G401 (cell line): Measurements from ENCODE around the gene SMAD6. TPM values are rescaled to one million over a fixed set of nuclear protein-coding genes. Genes with fewer than 3 reads are reported as not detected.

Source experiments
- DNase-seq: peaks from one replicate; pipeline ENCODE4 v3.0.0-alpha.2; 2015; ENCODE audit warnings: low spot score
- in situ Hi-C: cut with HindIII; loops from 2 replicates; pipeline ENCODE4 v1.10.0; 2016; ENCODE audit warnings: low sequenced_read_pairs, mixed read lengths
- total RNA-seq: library from RNA; depleted of rRNA; stranded (reverse); fragments of >200 nt; shearing (Covaris generic); gene quantifications from 2 replicates; pipeline ENCODE4 v1.2.3, GENCODE V29; 2014

The SMAD6 gene
- total RNA-seq, 1 experiment from 2014 or later: 84.0 TPM

DNA sequence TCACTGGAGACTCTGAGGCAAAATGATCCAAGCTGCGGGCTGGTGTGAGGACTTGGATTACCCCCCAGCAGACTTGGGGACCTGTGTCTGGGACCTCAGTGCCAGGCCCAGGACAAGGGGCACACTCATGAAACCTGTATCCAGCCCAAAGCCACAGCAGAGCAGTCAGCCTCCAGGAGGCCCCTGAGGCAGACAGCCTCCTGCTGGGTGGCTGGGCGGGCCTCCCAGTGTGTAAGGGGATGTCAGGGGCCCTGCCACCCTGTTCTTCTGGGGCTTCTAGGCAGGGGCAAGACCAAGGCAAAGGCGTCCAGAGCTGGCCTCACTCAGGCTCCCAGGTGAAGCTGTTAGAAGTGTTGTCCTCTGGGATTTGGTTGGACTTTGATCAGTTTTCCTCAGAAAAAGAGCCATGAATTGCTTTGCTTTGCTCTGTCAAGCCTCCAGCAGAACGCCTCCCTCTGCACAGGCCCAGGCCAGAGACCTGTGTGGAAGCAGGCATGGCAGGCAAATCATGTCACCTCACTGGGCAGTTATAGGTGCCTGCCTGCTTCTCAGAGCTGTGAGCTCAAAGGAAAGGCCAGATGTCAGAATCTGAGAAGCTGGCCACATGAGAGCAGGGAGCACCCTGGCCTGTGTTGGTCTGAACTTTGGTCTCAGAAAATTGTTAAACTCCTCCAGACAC is 77.4 kb downstream of the SMAD6 start:
- DNase-seq: no peak
- in situ Hi-C loops: no loop called here

DNA sequence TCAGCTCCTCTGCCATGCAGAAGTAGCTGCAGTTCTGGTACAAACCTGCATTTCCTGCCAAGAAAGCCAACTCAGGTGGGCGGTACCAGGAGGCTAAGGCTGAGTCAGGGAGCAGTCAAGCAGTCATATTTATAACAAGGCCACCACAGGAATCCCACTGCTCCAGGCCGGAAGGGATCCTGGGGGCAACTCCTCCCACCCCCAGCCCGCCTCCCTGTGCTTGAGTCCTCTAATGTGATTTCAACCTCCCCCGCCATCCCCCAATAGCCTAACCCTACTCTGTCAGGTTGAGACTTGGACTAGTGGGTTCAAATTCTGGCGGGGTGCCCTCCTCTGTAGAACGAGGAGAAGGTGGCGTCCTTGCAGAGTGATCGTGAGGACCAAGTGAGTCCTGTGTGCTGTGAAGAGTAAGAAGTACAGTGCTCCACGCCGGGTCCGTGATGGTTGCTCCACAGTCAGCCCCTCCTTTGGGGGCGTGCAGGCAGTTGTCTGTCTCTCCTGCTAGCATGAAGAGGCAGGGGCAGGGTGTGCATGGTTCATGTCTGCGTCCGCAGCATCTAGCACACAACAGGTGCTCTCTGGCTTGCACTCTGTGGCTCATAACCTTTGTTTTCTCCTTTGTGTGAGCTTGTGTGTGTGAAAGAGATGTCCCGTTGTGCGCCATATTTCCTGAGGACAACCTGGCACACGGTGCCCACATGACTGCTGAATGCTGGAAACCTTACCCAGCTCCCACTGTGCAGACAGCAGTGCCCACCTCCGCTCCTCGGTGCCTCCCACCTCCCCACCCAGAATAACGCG is 78.3 kb downstream of the SMAD6 start:
- DNase-seq: peak; percentile 48
- in situ Hi-C loops: no loop called here

- DNase-seq: no peak
- in situ Hi-C loops: no loop called here
Measured at GRCh38 chr15:66780973-66781718, 79.1 kb downstream of the SMAD6 start.

DNA sequence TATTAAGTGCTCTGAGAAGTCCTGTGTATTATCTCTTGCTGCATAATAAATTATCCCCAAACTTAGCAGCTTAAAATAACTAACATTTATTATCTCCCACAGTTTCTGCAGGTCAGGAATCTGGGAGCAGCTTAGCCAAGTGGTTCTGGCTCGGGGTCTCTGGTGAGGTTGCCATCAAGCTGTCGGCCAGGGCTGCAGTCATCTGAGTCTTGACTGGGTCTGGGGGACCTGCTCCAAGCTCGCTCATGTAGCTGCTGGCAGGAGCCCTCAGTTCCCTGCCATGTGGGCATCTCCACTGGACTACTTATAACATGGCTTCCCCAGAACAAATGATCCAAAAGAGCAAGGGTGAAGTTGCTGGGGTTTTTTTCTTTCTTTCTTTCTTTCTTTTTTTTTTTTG is 80.7 kb downstream of the SMAD6 start:
- in situ Hi-C loops: no loop called here
- DNase-seq: no peak

DNA sequence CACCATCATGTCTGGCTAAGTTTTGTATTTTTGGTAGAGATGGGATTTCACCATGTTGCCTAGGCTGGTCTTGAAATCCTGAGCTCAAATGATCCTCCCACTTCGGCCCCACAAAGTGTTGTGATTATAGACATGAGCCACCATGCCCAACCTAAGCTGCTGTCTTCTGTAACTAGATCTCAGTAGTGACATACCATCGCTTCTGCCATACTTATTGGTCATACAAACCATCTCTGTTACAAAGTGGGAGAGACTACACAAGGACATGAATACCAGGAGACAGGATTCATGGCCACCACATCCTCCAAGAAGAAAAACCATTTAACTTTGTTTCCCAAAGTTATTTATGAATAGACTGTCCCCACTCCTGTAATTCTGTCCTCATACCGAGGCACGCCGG is 81.3 kb downstream of the SMAD6 start:
- no peak for DNase-seq
- in situ Hi-C loops: no loop called here

GRCh38 chr15:66783725-66784124 is 81.7 kb downstream of the SMAD6 start:
- no peak for DNase-seq
- in situ Hi-C loops: no loop called here

DNA sequence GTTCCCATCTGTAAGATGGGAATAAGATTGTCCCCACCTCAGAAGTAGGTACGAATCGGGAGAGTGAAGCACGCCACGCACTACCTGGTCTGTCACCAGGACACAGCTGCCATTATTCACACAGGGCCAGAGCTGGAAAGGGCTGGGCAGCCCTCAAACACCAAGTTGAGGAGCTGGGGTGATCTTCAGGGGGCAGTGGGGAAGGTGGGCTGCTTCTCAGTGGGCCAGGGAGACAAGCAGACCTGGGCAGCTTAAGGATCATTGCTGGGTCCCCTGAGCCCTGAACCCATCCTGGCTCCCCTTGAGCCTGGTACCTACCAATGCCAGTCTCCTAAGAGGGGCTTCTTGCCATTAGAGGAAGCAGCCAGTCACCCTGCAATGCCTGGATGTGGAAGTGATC is 82.1 kb downstream of the SMAD6 start:
- in situ Hi-C loops: no loop called here
- no peak for DNase-seq

DNA sequence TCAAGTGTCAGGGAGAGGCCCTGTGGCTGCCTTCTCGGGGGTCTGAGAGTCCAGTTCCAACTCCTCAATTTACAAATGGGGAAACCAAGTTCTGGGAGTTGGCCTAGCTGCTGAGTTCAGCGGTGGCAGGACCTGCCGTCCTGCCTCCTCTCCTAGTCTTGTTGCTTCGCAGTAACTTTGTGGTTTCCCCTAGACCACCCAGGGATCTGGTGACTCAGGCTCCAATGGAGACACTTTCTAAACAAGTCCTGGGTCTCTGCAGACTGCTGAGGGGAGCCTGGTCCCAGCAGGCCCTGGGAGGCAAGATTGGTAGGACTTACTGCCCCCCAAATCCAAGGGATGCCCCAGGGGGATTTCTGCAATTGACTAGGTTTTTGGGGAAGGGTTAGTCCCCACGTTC is 83.6 kb downstream of the SMAD6 start:
- no peak for DNase-seq
- in situ Hi-C loops: no loop called here

DNA sequence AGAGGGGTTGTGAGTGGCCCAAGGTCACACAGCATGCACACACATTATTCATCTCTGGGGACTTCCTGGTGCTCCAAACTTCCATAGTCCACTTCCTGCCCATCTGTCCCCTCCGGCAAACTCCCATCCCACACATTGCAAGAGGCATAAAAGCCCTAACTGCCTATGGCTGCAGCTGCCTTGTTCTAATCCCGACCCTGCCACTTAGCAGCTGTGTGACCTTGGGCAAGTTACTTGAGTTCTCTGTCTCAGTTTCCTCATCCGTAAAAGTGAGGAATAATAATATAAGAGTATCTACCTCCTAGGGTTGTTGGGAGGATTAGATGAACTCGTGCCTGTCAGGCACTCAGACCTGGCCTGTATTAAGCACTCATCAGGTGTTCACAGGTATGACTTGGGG is 84.2 kb downstream of the SMAD6 start:
- DNase-seq: no peak
- in situ Hi-C loops: no loop called here

- no peak for DNase-seq
Measured at GRCh38 chr15:66786708-66787488, 84.9 kb downstream of the SMAD6 start.

DNA sequence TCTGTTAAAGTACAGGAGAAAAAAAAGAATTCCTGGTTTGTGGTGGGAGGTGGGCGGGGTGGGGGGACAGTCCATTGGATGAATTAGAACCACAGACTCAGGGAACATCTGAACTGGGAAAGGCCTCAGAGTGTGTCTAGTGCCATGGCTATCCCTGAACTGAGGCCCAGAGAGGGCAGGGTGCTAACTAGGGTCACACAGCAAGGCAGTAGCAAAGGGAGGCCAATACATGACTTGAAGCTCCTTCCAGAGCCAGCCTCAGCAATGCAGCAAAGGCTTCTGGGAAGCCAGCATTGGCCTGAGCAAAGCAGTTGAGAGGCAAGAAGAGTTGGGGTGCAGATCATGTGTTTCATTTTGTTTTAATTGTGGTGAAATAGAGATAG is 85.4 kb downstream of the SMAD6 start:
- DNase-seq: no peak
- in situ Hi-C loops: no loop called here

More at GRCh38 chr15:66786708-66787488, 84.9 kb downstream of the SMAD6 start:
- in situ Hi-C loops: no loop called here

DNA sequence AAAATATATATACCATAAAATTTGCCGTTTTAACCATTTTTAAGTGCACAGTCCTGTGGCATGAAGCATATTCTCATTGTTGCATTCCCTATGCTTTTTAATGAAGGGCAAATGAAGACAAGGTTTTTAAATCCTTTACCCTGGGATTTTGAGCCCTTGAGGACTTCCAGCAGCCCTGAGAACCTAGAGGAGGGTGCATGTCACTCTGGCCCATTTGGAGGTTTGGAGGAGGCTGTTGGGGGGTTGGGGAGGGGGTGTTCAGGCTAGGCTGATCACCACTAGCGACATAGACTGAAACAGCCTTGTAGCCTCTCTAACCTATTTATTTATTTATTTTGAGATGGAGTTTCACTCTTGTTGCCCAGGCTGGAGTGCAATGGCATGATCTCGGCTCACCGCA is 86.0 kb downstream of the SMAD6 start:
- DNase-seq: no peak
- in situ Hi-C loops: no loop called here

- no peak for DNase-seq
- in situ Hi-C loops: loop anchor here (5.0 kb wide), 1 partner anchor 58 kb away; no protein-coding TSS in a partner anchor
Measured at GRCh38 chr15:66789029-66790025, 87.3 kb downstream of the SMAD6 start.

DNA sequence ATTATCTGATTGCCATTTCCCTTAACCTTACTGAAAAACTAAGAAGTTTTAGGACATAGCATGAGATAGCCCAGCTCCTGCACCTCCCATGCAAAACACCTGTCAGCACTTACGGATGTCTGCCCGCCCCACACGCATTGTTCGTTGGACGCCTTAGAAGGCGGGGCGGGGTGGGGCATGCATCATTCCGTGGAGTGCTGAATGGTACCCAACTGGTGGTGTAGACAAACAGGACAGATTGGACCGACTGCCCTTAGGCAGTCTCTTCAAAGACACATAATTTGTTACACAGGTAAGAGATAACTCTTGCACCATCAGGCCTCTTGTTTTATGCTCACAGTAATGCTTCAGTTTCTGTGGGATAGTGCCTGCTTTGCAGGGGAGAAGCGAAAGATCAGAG is 93.8 kb downstream of the SMAD6 start:
- no peak for DNase-seq
- in situ Hi-C loops: no loop called here

GRCh38 chr15:66796343-66796742 is 94.3 kb downstream of the SMAD6 start:
- in situ Hi-C loops: no loop called here
- no peak for DNase-seq

- DNase-seq: no peak
- in situ Hi-C loops: no loop called here
Measured at GRCh38 chr15:66797921-66798320, 95.9 kb downstream of the SMAD6 start.

DNA sequence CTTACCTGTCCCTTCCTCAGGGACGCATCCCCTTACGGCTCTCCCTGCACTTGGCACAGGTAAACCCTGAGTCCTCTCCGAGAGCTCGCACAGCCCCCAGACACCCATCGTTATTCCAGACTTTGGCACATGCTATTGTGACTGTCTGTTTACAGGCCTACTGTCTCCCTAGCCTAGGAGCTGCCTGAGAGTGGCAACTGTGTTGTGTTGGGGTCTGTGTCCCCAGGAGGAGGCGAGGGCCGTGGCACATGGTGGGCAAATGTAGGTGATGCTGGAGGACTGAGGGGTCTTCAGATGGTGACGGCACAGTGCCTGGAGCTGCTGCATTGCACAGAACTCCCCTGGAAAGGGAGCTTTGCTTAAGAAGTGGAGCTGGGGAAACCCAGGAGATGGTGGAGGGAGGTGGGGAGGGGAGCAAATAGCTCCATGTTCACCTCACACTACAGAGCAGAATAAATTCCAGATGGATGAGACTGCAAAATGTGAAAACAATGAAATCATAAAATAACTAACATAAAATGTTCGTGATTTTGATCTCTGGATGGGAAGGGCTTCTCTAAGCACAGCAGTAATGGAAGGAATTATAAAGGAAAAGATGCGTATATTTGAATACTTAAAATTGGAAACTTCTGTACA is 96.5 kb downstream of the SMAD6 start:
- no peak for DNase-seq
- in situ Hi-C loops: no loop called here

GRCh38 chr15:66799242-66799641 is 97.2 kb downstream of the SMAD6 start:
- in situ Hi-C loops: no loop called here
- DNase-seq: no peak
